Fibroblast of the aortic adventitia (primary cell): ENCODE data around the gene ATP6V0C. TPM values are rescaled to one million over a fixed set of nuclear protein-coding genes. Genes with fewer than 3 reads are reported as not detected.
"Not testable (repeated sequence)": the region's sequence is repeated elsewhere in the genome, so short reads cannot be mapped to it uniquely, and the experiment has no call there.

Experiments used
- DNase-seq: peaks from one replicate; pipeline ENCODE4 v3.0.0-alpha.2; 2010; ENCODE audit warnings: low read depth
- H3K4me3 ChIP-seq: 2 replicates; pipeline ENCODE4 v1.5.1; 2011; ENCODE audit warnings: low read depth, mild to moderate bottlenecking, control low read depth, low read length, moderate library complexity
- total RNA-seq: library from RNA; depleted of rRNA; stranded (reverse); fragments of >200 nt; gene quantifications from 2 replicates; pipeline ENCODE4 v1.2.3, GENCODE V29; 2012; ENCODE audit warnings: low replicate concordance
- TF ChIP-seq, protein P1 (sequence below): IDR thresholded peaks from 2 replicates; pipeline ENCODE4 v1.5.1; 2011; ENCODE audit warnings: mild to moderate bottlenecking, low read length, control low read depth, inconsistent platforms; ENCODE audit not compliant: insufficient read depth

ATP6V0C gene
- total RNA-seq, 1 donor: 48.9 TPM

DNA sequence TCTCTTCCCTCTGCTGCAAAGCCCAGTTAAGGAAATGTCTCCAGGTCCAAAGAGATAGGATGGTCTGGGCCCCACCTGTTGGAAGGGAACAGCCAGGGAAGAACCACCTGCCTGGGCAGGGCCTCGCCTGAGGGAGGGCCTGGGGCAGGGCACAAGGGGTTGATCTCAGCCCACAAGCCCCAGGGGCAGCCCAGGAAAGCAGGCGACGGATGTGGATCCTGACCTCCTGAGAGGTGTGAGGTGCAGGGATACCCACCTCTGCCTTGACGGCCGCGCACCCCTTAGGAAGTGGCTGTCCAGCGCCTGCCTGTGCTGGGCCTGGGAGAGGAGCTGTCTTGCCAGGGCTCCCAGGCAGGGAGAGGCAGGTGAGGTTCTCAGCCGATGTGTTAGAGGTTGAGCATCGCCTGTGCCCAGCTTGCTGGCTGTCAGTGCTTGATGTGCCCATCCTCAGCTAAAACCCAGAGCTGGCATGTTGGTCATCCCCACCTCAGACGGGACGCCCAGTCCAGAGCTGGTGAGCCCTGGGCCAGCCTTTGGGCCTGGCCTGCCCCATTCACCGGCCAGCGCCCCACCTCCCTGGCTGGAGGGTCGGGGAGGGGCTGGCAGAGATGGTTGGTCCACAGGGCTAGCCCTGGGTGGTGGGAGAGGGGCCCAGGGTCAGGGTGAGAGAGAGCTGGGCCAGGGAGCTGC, 17.0 kb downstream of the ATP6V0C start:
- TF ChIP-seq, protein P1, sequence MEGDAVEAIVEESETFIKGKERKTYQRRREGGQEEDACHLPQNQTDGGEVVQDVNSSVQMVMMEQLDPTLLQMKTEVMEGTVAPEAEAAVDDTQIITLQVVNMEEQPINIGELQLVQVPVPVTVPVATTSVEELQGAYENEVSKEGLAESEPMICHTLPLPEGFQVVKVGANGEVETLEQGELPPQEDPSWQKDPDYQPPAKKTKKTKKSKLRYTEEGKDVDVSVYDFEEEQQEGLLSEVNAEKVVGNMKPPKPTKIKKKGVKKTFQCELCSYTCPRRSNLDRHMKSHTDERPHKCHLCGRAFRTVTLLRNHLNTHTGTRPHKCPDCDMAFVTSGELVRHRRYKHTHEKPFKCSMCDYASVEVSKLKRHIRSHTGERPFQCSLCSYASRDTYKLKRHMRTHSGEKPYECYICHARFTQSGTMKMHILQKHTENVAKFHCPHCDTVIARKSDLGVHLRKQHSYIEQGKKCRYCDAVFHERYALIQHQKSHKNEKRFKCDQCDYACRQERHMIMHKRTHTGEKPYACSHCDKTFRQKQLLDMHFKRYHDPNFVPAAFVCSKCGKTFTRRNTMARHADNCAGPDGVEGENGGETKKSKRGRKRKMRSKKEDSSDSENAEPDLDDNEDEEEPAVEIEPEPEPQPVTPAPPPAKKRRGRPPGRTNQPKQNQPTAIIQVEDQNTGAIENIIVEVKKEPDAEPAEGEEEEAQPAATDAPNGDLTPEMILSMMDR: no peak
- DNase-seq: no peak
- no peak overlapping the region for H3K4me3 ChIP-seq

DNA sequence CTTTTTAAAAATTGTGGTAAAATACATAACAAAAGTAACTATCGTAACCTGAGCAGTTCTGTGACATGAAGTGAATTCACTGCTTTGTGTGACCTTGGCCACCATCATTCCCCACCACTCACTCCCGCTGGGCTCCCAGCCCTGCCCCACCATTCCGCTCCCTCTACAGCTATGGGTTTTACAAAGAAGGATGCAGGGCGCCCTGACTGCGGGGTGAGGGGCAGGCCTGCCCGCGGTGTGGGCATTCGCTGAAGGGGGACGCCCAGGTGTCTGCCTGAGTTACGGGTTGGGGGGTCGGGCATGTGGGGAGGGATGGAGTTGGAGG, 17.6 kb downstream of the ATP6V0C start, which contains the start of gene CEMP1:
Gene CEMP1, minus strand, starts transcription at position 38 of the 325 bp plus-strand sequence. CDS start 335 bp downstream, outside the sequence.
- DNase-seq: no peak
- TF ChIP-seq, protein P1: no peak
- peak within 1 kb of the TSS; percentile 67 for H3K4me3 ChIP-seq

DNA sequence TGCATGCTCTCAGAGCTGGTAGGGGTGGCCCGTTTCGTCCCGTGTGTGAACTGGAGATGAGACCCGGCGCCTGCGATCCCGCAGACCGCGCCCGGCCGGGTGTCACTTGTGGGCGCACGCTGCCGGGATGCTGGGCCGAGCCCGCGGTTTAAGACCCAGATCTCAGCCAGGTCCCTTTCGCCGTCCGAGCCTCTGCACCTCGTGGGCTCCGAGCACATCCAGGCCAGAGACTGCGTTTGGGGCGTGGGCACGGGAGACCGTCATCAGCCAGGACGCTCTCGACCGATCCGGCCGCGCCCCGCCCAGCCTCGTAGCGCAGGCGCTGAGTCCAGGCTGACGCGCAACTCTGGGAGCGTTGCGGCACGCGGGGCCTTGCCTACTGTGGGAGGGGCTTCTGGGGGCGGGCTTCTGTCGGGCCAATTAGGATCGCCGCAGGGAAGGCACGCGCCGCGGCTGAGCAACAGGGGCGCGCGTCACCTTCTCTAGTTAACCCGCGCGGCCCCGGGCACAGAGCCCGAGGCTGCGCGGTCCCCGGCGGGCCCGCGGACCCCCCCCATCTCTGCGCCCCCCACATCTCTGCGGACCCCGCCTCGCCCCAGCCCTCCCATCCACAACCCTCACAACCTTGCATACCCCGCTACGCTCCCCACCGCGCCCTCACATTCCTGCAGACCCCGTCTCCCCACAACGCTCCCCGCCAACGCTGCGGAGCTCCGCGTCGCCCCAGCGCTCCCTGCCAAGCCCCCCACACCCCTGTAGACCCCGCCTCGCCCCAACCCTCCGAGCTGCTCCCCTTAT, 18.1 kb downstream of the ATP6V0C start:
- peak overlapping the region; percentile 67 for H3K4me3 ChIP-seq
- peak; percentile 95 for DNase-seq
- TF ChIP-seq, protein P1: no peak

DNA sequence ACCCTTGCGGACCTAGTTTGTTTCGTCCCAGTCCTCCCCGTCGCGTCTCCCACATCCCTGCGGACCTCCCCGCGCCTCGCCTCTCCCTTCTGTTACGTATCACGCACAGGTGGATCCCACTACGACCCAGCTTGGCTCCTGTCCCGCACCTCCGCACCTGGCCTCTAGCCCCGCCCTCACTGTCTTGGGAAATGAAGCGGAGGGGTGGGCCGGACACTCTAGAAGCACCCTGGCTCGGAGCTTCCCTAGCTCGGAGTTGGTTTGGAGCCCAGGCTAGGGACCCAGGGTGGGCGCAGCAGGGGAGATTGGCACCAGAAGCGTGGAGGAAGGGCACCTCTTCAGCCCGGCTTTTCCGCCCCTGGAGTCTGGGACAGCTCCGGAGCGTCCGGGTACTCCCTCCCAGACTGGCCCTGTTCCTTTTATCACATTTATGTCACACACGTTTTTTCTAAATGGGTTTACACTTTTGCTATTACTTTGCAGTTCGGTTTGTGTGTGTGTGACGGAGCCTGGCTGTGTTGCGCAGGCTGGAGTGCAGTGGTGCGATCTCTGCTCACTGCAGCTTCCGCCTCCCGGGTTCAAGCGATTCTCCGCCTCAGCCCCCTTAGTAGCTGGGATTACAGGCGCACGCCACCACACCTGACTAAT, 18.9 kb downstream of the ATP6V0C start:
- TF ChIP-seq, protein P1: no peak

DNA sequence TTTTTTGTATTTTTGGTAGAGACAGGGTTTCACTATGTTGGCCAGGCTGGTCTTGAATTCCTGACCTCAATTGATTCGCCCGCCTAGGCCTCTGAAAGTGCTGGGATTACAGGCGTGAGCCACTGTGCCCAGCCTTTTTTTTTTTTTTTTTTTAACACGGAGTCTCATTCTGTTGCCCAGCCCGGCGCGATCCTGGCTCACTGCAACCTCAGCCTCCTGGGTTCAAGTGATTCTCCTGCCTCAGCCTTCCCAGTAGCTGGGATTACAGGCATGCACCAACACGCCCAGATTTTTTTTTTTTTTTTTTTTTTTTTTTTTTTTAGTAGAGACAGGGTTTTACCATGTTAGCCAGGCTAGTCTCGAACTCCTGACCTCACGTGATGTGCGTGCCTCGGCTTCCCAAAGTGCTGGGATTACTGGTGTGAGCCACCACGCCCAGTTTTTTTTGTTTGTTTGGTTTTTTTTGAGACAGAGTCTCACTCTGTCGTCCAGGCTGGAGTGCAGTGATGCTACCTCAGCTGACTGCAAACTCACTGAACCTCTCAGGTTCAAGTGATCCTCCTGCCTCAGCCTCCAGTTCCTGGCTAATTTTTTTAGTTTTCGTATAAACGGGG, 19.5 kb downstream of the ATP6V0C start:
- DNase-seq, H3K4me3 ChIP-seq: not testable (repeated sequence)

More for the DNA sequence above, 18.9 kb downstream of the ATP6V0C start:
- peak overlapping the region; percentile 67 for H3K4me3 ChIP-seq
- DNase-seq: peak; percentile 47

DNA sequence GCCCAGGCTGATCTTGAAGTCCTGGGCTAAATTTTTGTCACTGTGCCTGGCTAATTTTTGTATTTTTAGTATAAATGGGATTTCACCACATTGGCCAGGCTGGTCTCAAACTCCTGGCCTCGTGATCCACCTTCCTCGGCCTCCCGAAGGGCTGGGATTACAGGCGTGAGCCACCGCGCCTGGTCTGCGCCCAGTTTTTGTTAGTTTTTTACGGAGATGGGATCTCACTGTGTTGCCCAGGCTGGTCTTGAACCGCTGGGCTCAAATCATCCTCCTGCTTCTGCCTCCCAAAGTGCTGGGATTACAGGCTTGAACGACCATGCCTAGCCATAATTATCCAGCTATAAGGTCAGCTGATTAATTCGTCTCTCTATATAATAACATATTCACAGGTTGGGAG, 20.2 kb downstream of the ATP6V0C start:
- no peak overlapping the region for H3K4me3 ChIP-seq
- no peak for DNase-seq
- TF ChIP-seq, protein P1: no peak

DNA sequence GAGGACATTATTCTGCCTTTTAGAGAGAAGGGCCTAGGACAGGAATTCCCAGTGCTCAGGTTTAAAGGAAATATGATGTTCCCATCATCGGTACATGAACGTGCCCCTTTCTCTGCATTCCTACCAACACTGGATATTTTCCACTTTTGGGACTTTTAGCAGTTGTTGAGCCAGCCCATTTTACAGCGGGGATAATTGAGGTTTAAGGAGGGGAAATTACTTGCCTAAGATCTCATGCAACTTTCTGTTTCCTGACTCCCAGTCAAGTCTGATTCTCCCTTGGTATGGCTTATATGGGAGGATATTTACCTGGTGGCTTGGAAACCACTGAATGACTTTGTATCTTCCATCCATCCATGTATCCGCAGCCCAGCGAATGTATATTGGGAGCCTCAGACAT, 20.6 kb downstream of the ATP6V0C start:
- H3K4me3 ChIP-seq, DNase-seq: not testable (repeated sequence)
